ENCODE results near the gene MRPL22.

The MRPL22 gene

DNA sequence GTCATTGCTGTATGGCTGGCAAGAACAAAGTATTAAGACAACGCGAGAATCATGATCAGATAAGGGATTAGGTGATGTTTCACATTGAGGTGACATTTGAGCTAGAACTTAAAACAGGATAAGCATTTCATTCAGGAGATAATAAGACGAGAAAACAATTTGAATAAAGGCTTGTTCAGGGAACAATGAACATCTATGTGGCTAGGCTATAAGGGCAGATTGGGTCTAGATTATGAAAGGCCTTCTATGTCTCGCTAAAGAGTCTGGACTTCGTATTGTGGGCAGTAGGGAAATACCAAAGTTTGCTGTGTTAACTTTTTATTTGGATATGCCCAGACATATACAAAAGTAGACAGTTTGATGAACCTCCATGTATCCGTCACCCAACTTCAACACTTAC lies 6.9 kb downstream of the MRPL22 start:
- ATAC-seq, result no peak
- TF ChIP-seq, protein P1, sequence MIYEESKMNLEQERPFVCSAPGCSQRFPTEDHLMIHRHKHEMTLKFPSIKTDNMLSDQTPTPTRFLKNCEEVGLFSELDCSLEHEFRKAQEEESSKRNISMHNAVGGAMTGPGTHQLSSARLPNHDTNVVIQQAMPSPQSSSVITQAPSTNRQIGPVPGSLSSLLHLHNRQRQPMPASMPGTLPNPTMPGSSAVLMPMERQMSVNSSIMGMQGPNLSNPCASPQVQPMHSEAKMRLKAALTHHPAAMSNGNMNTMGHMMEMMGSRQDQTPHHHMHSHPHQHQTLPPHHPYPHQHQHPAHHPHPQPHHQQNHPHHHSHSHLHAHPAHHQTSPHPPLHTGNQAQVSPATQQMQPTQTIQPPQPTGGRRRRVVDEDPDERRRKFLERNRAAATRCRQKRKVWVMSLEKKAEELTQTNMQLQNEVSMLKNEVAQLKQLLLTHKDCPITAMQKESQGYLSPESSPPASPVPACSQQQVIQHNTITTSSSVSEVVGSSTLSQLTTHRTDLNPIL (CRISPR knock-in tag; IDR thresholded peaks at IDR 0.05; ENCODE audit: low read depth), result no peak
- TF ChIP-seq ARNTL (CRISPR knock-in tag; IDR thresholded peaks at IDR 0.05; ENCODE audit: borderline replicate concordance, low read depth), result no peak
- no peak for TF ChIP-seq POU6F1 (CRISPR knock-in tag; IDR thresholded peaks at IDR 0.05; ENCODE audit: borderline replicate concordance, low read depth)
- TF ChIP-seq ZNF8 (CRISPR knock-in tag; IDR thresholded peaks at IDR 0.05), result no peak
- no peak for TF ChIP-seq ZNF70 (CRISPR knock-in tag; IDR thresholded peaks at IDR 0.05)
- no peak for TF ChIP-seq GLIS3 (CRISPR knock-in tag; IDR thresholded peaks at IDR 0.05)
- TF ChIP-seq ZFP30 (CRISPR knock-in tag; IDR thresholded peaks at IDR 0.05), result no peak
- no peak for TF ChIP-seq ESRRG (CRISPR knock-in tag; IDR thresholded peaks at IDR 0.05)
- TF ChIP-seq ZC3H10 (CRISPR knock-in tag; IDR thresholded peaks at IDR 0.05), result no peak
- TF ChIP-seq CSDC2 (CRISPR knock-in tag; IDR thresholded peaks at IDR 0.05), result no peak
- no peak for TF ChIP-seq PATZ1 (CRISPR knock-in tag; IDR thresholded peaks at IDR 0.05; ENCODE audit: borderline replicate concordance)
- no peak for TF ChIP-seq TOX (CRISPR knock-in tag; IDR thresholded peaks at IDR 0.05; ENCODE audit: borderline replicate concordance)
- TF ChIP-seq ISL1 (CRISPR knock-in tag; IDR thresholded peaks at IDR 0.05), result no peak
- TF ChIP-seq BACH2 (CRISPR knock-in tag; IDR thresholded peaks at IDR 0.05; ENCODE audit: borderline replicate concordance), result no peak
- TF ChIP-seq, protein P2, sequence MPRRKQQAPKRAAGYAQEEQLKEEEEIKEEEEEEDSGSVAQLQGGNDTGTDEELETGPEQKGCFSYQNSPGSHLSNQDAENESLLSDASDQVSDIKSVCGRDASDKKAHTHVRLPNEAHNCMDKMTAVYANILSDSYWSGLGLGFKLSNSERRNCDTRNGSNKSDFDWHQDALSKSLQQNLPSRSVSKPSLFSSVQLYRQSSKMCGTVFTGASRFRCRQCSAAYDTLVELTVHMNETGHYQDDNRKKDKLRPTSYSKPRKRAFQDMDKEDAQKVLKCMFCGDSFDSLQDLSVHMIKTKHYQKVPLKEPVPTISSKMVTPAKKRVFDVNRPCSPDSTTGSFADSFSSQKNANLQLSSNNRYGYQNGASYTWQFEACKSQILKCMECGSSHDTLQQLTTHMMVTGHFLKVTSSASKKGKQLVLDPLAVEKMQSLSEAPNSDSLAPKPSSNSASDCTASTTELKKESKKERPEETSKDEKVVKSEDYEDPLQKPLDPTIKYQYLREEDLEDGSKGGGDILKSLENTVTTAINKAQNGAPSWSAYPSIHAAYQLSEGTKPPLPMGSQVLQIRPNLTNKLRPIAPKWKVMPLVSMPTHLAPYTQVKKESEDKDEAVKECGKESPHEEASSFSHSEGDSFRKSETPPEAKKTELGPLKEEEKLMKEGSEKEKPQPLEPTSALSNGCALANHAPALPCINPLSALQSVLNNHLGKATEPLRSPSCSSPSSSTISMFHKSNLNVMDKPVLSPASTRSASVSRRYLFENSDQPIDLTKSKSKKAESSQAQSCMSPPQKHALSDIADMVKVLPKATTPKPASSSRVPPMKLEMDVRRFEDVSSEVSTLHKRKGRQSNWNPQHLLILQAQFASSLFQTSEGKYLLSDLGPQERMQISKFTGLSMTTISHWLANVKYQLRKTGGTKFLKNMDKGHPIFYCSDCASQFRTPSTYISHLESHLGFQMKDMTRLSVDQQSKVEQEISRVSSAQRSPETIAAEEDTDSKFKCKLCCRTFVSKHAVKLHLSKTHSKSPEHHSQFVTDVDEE (CRISPR knock-in tag; IDR thresholded peaks at IDR 0.05), result no peak
- TF ChIP-seq CSRNP3 (CRISPR knock-in tag; IDR thresholded peaks at IDR 0.05), result no peak
- TF ChIP-seq PPARA (CRISPR knock-in tag; IDR thresholded peaks at IDR 0.05; ENCODE audit: borderline replicate concordance), result no peak
- TF ChIP-seq RARB (CRISPR knock-in tag; IDR thresholded peaks at IDR 0.05), result no peak
- no peak for TF ChIP-seq ZNF565 (CRISPR knock-in tag; conservative IDR thresholded peaks at IDR 0.05; ENCODE audit: low read depth)

- TF ChIP-seq ESRRG (CRISPR knock-in tag; IDR thresholded peaks at IDR 0.05), result no peak
- no peak for TF ChIP-seq CSDC2 (CRISPR knock-in tag; IDR thresholded peaks at IDR 0.05)
- TF ChIP-seq OSR1 (CRISPR knock-in tag; IDR thresholded peaks at IDR 0.05), result no peak
- no peak for TF ChIP-seq BACH2 (CRISPR knock-in tag; IDR thresholded peaks at IDR 0.05; ENCODE audit: borderline replicate concordance)
- TF ChIP-seq, protein P2 (CRISPR knock-in tag; IDR thresholded peaks at IDR 0.05), result no peak
- ATAC-seq, result no peak
Measured at GRCh38 chr5:154948313-154948712, 7.4 kb downstream of the MRPL22 start.

Data from SK-N-SH treated with all-trans-retinoic acid at 6 μM for 48 hours (cell line).